ENCODE measurements around the gene CCDC14. TPM values are rescaled to one million over a fixed set of nuclear protein-coding genes. Genes with fewer than 3 reads are reported as not detected.

Gene CCDC14
- total RNA-seq, 3 donors from 2014 or later (not counting 1 experiment from before 2014, with no cell fraction given), result 34.7 to 38.5 (median 37.8) TPM

GRCh38 chr3:123884203-123884831 lies 76.7 kb downstream of the CCDC14 start, which contains the start of gene MYLK:
Gene MYLK, minus strand, starts transcription at chr3:123884332. Its CDS starts 90,491 bp downstream, at chr3:123793841.
- peak within 1 kb of the TSS; percentile 68 for H3K4me3 Mint-ChIP-seq
- DNase-seq, result peak in 1 of 2 donors; percentile 34
- Histone ChIP-seq H3K36me3 (ENCODE audit: control insufficient read depth, insufficient read depth, low read length) (no peaks in the 10 kb centered on the region), H3K27ac (ENCODE audit: low read length) (no peak within 1 kb of the TSS), H3K9me3 (ENCODE audit: control insufficient read depth, insufficient read depth, low read length) (no peaks in the 10 kb centered on the region), H3K4me1 (ENCODE audit: control insufficient read depth, insufficient read depth, low read length) (peaks cover 11% of the 10 kb centered on the region), H3K27me3 (ENCODE audit: control insufficient read depth, insufficient read depth, low read length) (peaks cover 8% of the 10 kb centered on the region), H3K4me3 (ENCODE audit: low read length) (no peak within 1 kb of the TSS)
- ATAC-seq, result peak in 2 of 3 donors; percentile 36 to 74
- H3K4me1 Mint-ChIP-seq, result peaks cover 0 to 7% of the 10 kb centered on the region in 2 donors
- intact Hi-C loops (cut with micrococcal nuclease), result no loop called here
- 1% methylated on average over 70 of the region's 70 CpGs for WGBS (ENCODE audit: insufficient coverage)
- H3K36me3 Mint-ChIP-seq, result no peaks in the 10 kb centered on the region
- H3K9me3 Mint-ChIP-seq, result no peaks in the 10 kb centered on the region
- no peak within 1 kb of the TSS for H3K27ac Mint-ChIP-seq
- TF ChIP-seq, protein P1, sequence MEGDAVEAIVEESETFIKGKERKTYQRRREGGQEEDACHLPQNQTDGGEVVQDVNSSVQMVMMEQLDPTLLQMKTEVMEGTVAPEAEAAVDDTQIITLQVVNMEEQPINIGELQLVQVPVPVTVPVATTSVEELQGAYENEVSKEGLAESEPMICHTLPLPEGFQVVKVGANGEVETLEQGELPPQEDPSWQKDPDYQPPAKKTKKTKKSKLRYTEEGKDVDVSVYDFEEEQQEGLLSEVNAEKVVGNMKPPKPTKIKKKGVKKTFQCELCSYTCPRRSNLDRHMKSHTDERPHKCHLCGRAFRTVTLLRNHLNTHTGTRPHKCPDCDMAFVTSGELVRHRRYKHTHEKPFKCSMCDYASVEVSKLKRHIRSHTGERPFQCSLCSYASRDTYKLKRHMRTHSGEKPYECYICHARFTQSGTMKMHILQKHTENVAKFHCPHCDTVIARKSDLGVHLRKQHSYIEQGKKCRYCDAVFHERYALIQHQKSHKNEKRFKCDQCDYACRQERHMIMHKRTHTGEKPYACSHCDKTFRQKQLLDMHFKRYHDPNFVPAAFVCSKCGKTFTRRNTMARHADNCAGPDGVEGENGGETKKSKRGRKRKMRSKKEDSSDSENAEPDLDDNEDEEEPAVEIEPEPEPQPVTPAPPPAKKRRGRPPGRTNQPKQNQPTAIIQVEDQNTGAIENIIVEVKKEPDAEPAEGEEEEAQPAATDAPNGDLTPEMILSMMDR (IDR thresholded peaks at IDR 0.05), result no peak
- H3K27me3 Mint-ChIP-seq (ENCODE audit: low read depth in 2 of 2), result peaks cover 46% of the 10 kb centered on the region in 2 donors

GRCh38 chr3:123883701-123884202 lies 77.3 kb downstream of the CCDC14 start:
- Histone ChIP-seq H3K4me3 (ENCODE audit: low read length) (no peak overlapping the region), H3K9me3 (ENCODE audit: control insufficient read depth, insufficient read depth, low read length) (no peaks in the 10 kb centered on the region), H3K4me1 (ENCODE audit: control insufficient read depth, insufficient read depth, low read length) (peaks cover 11% of the 10 kb centered on the region), H3K36me3 (ENCODE audit: control insufficient read depth, insufficient read depth, low read length) (no peaks in the 10 kb centered on the region), H3K27me3 (ENCODE audit: control insufficient read depth, insufficient read depth, low read length) (peaks cover 8% of the 10 kb centered on the region), H3K27ac (ENCODE audit: low read length) (no peak overlapping the region)
- TF ChIP-seq, protein P1 (IDR thresholded peaks at IDR 0.05), result no peak
- WGBS (ENCODE audit: insufficient coverage), result 3% methylated on average over 29 of the region's 29 CpGs
- H3K4me1 Mint-ChIP-seq, result peaks cover 0 to 7% of the 10 kb centered on the region in 2 donors
- H3K27ac Mint-ChIP-seq, result no peak overlapping the region
- peaks cover 45 to 46% of the 10 kb centered on the region in 2 donors for H3K27me3 Mint-ChIP-seq (ENCODE audit: low read depth in 2 of 2)
- DNase-seq (no peak), ATAC-seq (no peak)
- no peaks in the 10 kb centered on the region for H3K9me3 Mint-ChIP-seq
- intact Hi-C loops (cut with micrococcal nuclease), result no loop called here
- H3K36me3 Mint-ChIP-seq, result no peaks in the 10 kb centered on the region
- H3K4me3 Mint-ChIP-seq, result peak overlapping the region; percentile 49

GRCh38 chr3:123883111-123883510 lies 77.9 kb downstream of the CCDC14 start:
- peak overlapping the region; percentile 49 for H3K4me3 Mint-ChIP-seq
- intact Hi-C loops (cut with micrococcal nuclease), result no loop called here
- H3K27me3 Mint-ChIP-seq (ENCODE audit: low read depth in 2 of 2), result peaks cover 40 to 41% of the 10 kb centered on the region in 2 donors

More at GRCh38 chr3:123883111-123883510, 77.9 kb downstream of the CCDC14 start:
- Histone ChIP-seq H3K27me3 (ENCODE audit: control insufficient read depth, insufficient read depth, low read length) (peaks cover 8% of the 10 kb centered on the region), H3K36me3 (ENCODE audit: control insufficient read depth, insufficient read depth, low read length) (no peaks in the 10 kb centered on the region), H3K4me1 (ENCODE audit: control insufficient read depth, insufficient read depth, low read length) (peaks cover 11% of the 10 kb centered on the region), H3K4me3 (ENCODE audit: low read length) (no peak overlapping the region), H3K27ac (ENCODE audit: low read length) (no peak overlapping the region), H3K9me3 (ENCODE audit: control insufficient read depth, insufficient read depth, low read length) (no peaks in the 10 kb centered on the region)
- peaks cover 0 to 7% of the 10 kb centered on the region in 2 donors for H3K4me1 Mint-ChIP-seq
- no peaks in the 10 kb centered on the region for H3K9me3 Mint-ChIP-seq
- H3K27ac Mint-ChIP-seq, result no peak overlapping the region
- ATAC-seq (no peak), DNase-seq (no peak)
- TF ChIP-seq, protein P1 (IDR thresholded peaks at IDR 0.05), result no peak
- WGBS (ENCODE audit: insufficient coverage), result 8% methylated on average over 4 of the region's 4 CpGs
- no peaks in the 10 kb centered on the region for H3K36me3 Mint-ChIP-seq
